ENCODE results near the gene STON2. TPM values are rescaled to one million over a fixed set of nuclear protein-coding genes. Genes with fewer than 3 reads are reported as not detected.

The STON2 gene
- polyA plus RNA-seq, 2 of the 4 experiments (the other 2 are of a cell fraction), result 0.53 to 1.3 TPM

DNA sequence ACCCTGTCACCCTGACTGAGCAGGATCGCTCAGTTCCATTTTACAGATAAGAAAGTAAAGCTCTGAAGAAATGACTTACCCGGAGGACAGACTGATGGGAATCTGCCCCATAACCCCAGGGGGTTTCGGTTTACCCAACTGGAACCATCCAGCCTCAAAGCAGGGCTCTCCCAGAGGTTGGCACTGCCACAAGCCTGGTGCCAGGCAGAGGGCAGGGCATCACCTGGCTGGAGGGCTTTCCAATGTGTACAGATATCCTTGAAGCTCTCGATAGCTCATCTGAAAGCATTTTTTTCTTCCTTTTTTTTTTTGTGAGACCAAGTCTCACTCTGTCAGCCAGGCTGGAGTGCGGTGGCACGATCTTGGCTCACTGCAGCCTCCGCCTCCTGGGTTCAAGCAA is 33.2 kb downstream of the STON2 start:
- CTCF ChIA-PET, result interaction anchor here (0.6 to 1.2 kb wide), 3 partner anchors 13 to 24 kb away, joined by 3 read pairs; no protein-coding TSS in a partner anchor

DNA sequence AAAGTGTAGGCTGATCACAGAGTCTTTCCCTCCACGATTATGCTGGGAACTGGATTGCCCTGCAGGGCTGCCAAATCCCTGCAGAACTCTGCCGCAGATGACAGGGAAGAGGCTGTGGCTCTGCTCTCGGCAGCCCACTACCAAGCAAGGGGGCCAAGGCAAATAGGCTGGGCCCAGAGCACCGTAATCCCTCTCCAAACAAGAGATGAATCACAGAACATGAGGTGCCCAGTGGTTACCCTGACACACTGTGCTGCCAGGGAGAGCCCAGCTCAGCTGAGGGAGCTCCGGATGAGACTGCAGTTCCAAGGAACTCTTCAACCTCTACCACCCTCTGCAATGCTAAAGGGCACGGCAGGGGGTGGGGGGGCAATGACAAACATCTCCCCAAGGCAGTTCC is 33.9 kb downstream of the STON2 start:
- WGBS (ENCODE audit: missing lambda C conversion rate), result 9% methylated on average over 5 of the region's 6 CpGs
- peaks cover 7% of the 10 kb centered on the region; the same call in 1 of the 3 replicates for H3K4me1 ChIP-seq
- no peak overlapping the region for H3K4me3 ChIP-seq
- ChIA-PET CTCF (no interaction called here), POLR2A (no interaction called here)
- FAIRE-seq (no peak), ATAC-seq (peak; percentile 71 to 86), DNase-seq (ENCODE audit: low read depth in 1 of 2, low spot score in 1 of 2) (peak; percentile 4 to 7)
- H3K27ac ChIP-seq, result no peak overlapping the region; a peak in 1 of 6 replicates
- H3K9me3 ChIP-seq, result no peaks in the 10 kb centered on the region
- TF ChIP-seq ZNF302 (CRISPR knock-in tag; IDR thresholded peaks at IDR 0.05), result no peak
- H3K4me2 ChIP-seq, result peak overlapping the region; percentile 29; the same call in 2 of the 3 replicates

More for the DNA sequence above, 33.2 kb downstream of the STON2 start:
- H3K4me3 ChIP-seq, result no peak overlapping the region
- WGBS (ENCODE audit: missing lambda C conversion rate), result 53% methylated on average over 7 of the region's 7 CpGs
- H3K9me3 ChIP-seq, result no peaks in the 10 kb centered on the region
- peaks cover 7% of the 10 kb centered on the region; the same call in 1 of the 3 replicates for H3K4me1 ChIP-seq
- no peak for TF ChIP-seq FOXS1 (CRISPR knock-in tag; IDR thresholded peaks at IDR 0.05)
- no peak for TF ChIP-seq JUNB (IDR thresholded peaks at IDR 0.05)
- no peak for TF ChIP-seq NR3C1 (IDR thresholded peaks at IDR 0.05)
- TF ChIP-seq POLR2AphosphoS2 (conservative IDR thresholded peaks at IDR 0.05; ENCODE audit: low read length), result no peak
- TF ChIP-seq, protein P1, sequence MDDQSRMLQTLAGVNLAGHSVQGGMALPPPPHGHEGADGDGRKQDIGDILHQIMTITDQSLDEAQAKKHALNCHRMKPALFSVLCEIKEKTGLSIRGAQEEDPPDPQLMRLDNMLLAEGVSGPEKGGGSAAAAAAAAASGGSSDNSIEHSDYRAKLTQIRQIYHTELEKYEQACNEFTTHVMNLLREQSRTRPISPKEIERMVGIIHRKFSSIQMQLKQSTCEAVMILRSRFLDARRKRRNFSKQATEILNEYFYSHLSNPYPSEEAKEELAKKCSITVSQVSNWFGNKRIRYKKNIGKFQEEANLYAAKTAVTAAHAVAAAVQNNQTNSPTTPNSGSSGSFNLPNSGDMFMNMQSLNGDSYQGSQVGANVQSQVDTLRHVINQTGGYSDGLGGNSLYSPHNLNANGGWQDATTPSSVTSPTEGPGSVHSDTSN (IDR thresholded peaks at IDR 0.05), result no peak
- TF ChIP-seq, protein P2, sequence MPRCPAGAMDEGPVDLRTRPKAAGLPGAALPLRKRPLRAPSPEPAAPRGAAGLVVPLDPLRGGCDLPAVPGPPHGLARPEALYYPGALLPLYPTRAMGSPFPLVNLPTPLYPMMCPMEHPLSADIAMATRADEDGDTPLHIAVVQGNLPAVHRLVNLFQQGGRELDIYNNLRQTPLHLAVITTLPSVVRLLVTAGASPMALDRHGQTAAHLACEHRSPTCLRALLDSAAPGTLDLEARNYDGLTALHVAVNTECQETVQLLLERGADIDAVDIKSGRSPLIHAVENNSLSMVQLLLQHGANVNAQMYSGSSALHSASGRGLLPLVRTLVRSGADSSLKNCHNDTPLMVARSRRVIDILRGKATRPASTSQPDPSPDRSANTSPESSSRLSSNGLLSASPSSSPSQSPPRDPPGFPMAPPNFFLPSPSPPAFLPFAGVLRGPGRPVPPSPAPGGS (IDR thresholded peaks at IDR 0.05), result no peak
- no peak for TF ChIP-seq RFX5 (IDR thresholded peaks at IDR 0.05)
- no peak for TF ChIP-seq ZFP36 (IDR thresholded peaks at IDR 0.05; ENCODE audit: borderline replicate concordance, partially characterized antibody)
- no peak for TF ChIP-seq CBX2 (IDR thresholded peaks at IDR 0.05; ENCODE audit: borderline replicate concordance, low read depth)
- no peak for TF ChIP-seq NPAS2 (CRISPR knock-in tag; IDR thresholded peaks at IDR 0.05; ENCODE audit: borderline replicate concordance)
- POLR2A ChIA-PET, result no interaction called here
- no peak for DNase-seq (ENCODE audit: low read depth in 1 of 2, low spot score in 1 of 2)
- no peak overlapping the region; a peak in 1 of 6 replicates for H3K27ac ChIP-seq
- FAIRE-seq, result no peak
- ATAC-seq, result no peak
- H3K4me2 ChIP-seq, result peak overlapping the region; percentile 29; the same call in 1 of the 3 replicates

DNA sequence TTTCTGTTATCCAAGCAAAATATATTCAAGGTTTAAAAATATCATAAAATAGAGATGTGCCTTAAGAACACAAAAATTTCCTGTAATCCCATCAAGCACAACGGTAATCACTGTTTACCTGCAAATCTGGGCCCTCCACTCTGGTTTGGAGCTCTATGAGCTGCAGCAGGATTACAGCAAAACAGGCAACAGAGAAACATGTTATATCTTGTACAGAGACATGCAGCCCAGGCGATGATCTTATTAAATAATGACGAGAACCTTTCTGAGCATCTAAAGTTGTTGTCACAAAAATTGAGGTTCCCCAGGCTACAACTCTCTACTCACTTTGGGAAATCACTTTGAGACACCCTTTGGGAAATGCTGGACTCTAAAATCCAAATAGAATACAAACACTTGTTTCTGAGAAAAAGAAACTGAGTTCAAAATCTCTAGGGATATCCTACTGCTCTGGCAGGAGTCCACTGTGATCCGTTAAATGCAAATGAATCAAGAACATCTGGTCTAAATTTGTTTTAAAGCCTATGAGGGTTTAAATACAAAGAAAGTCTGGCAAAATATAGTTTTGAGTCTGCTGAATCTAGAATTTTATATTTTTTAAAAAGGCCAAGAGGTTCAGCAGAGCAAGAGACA is 36.3 kb downstream of the STON2 start:
- Histone ChIP-seq H3K27ac (no peak overlapping the region), H3K4me2 (no peak overlapping the region), H3K9me3 (no peaks in the 10 kb centered on the region), H3K4me1 (peaks cover 7% of the 10 kb centered on the region; the same call in 1 of the 3 replicates), H3K4me3 (no peak overlapping the region)
- no peak for ATAC-seq
- WGBS (ENCODE audit: missing lambda C conversion rate), result 43% methylated on average over 4 of the region's 4 CpGs
- TF ChIP-seq POLR2A (IDR thresholded peaks at IDR 0.05; ENCODE audit: low read length), result no peak
- TF ChIP-seq, protein P3, sequence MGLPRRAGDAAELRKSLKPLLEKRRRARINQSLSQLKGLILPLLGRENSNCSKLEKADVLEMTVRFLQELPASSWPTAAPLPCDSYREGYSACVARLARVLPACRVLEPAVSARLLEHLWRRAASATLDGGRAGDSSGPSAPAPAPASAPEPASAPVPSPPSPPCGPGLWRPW (IDR thresholded peaks at IDR 0.05), result no peak
- no peak for TF ChIP-seq HDAC2 (IDR thresholded peaks at IDR 0.05)
- TF ChIP-seq JUNB (IDR thresholded peaks at IDR 0.05), result no peak
- no peak for TF ChIP-seq CBX2 (IDR thresholded peaks at IDR 0.05; ENCODE audit: borderline replicate concordance, low read depth)
- FAIRE-seq, result no peak
- CTCF ChIA-PET, result interaction anchor here (0.6 to 1.2 kb wide), 2 partner anchors 39 to 43 kb away, joined by 3 read pairs; no protein-coding TSS in a partner anchor
- DNase-seq (ENCODE audit: low read depth in 1 of 2, low spot score in 1 of 2), result no peak
- POLR2A ChIA-PET, result no interaction called here

DNA sequence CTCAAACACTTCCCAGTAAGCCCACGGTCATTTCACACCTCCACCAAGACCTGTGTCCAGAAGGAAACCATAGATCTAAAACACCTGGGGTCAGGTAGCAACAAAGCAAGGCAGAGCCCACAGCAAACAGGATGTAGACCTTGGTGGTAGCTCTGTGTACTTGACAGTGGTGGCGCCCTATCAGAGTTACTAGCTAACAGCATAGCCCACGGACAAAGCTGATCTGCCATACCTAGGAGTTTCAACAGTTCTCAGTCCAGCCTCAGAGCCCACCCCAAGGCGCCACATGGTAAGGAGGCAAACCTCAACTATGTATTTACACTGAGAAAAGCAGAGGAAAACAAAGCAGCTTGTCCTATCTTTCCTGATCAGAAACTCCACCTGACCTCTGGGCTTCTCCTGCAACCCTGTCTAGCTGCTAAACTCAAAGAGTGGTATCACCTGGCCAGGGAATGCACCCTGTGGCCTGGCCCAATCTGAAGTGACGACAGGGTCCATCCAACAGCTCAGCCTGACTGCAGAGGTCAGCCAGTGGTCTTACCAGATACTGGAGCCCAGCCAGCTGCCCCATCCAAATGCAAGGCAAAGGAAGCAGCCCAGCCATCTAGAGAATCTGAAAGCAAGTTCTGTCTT is 46.3 kb downstream of the STON2 start:
- POLR2A ChIA-PET, result no interaction called here
- CTCF ChIA-PET, result interaction anchor here (1.4 kb wide), 1 partner anchor 13 kb away, joined by 3 read pairs; no protein-coding TSS in a partner anchor
- FAIRE-seq, result no peak
- no peak overlapping the region for H3K4me3 ChIP-seq
- ATAC-seq, result no peak
- H3K9me3 ChIP-seq, result no peaks in the 10 kb centered on the region
- H3K4me1 ChIP-seq, result no peaks in the 10 kb centered on the region
- no peak overlapping the region for H3K4me2 ChIP-seq
- no peak overlapping the region for H3K27ac ChIP-seq
- WGBS (ENCODE audit: missing lambda C conversion rate), result 10% methylated on average over 4 of the region's 5 CpGs
- DNase-seq (ENCODE audit: low read depth in 1 of 2, low spot score in 1 of 2), result no peak
- TF ChIP-seq ZSCAN20 (CRISPR knock-in tag; IDR thresholded peaks at IDR 0.05), result no peak
- TF ChIP-seq ESRRA (IDR thresholded peaks at IDR 0.05; ENCODE audit: borderline replicate concordance, low read length), result no peak
- TF ChIP-seq ZNF302 (CRISPR knock-in tag; IDR thresholded peaks at IDR 0.05), result no peak
- TF ChIP-seq, protein P4, sequence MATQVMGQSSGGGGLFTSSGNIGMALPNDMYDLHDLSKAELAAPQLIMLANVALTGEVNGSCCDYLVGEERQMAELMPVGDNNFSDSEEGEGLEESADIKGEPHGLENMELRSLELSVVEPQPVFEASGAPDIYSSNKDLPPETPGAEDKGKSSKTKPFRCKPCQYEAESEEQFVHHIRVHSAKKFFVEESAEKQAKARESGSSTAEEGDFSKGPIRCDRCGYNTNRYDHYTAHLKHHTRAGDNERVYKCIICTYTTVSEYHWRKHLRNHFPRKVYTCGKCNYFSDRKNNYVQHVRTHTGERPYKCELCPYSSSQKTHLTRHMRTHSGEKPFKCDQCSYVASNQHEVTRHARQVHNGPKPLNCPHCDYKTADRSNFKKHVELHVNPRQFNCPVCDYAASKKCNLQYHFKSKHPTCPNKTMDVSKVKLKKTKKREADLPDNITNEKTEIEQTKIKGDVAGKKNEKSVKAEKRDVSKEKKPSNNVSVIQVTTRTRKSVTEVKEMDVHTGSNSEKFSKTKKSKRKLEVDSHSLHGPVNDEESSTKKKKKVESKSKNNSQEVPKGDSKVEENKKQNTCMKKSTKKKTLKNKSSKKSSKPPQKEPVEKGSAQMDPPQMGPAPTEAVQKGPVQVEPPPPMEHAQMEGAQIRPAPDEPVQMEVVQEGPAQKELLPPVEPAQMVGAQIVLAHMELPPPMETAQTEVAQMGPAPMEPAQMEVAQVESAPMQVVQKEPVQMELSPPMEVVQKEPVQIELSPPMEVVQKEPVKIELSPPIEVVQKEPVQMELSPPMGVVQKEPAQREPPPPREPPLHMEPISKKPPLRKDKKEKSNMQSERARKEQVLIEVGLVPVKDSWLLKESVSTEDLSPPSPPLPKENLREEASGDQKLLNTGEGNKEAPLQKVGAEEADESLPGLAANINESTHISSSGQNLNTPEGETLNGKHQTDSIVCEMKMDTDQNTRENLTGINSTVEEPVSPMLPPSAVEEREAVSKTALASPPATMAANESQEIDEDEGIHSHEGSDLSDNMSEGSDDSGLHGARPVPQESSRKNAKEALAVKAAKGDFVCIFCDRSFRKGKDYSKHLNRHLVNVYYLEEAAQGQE (IDR thresholded peaks at IDR 0.05), result no peak
- TF ChIP-seq, protein P1 (IDR thresholded peaks at IDR 0.05), result no peak
- TF ChIP-seq NR3C1 (IDR thresholded peaks at IDR 0.05), result no peak
- TF ChIP-seq, protein P5, sequence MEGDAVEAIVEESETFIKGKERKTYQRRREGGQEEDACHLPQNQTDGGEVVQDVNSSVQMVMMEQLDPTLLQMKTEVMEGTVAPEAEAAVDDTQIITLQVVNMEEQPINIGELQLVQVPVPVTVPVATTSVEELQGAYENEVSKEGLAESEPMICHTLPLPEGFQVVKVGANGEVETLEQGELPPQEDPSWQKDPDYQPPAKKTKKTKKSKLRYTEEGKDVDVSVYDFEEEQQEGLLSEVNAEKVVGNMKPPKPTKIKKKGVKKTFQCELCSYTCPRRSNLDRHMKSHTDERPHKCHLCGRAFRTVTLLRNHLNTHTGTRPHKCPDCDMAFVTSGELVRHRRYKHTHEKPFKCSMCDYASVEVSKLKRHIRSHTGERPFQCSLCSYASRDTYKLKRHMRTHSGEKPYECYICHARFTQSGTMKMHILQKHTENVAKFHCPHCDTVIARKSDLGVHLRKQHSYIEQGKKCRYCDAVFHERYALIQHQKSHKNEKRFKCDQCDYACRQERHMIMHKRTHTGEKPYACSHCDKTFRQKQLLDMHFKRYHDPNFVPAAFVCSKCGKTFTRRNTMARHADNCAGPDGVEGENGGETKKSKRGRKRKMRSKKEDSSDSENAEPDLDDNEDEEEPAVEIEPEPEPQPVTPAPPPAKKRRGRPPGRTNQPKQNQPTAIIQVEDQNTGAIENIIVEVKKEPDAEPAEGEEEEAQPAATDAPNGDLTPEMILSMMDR (IDR thresholded peaks at IDR 0.05), result no peak
- TF ChIP-seq KDM5A (IDR thresholded peaks at IDR 0.05), result no peak

All from A549 (cell line).